ENCODE results near the gene PLCH1. TPM values are rescaled to one million over a fixed set of nuclear protein-coding genes. Genes with fewer than 3 reads are reported as not detected.

Gene PLCH1
- total and polyA plus RNA-seq, 2 experiments from 2014 or later = 8.1 to 25.3 TPM

- TF ChIP-seq CTCF (conservative IDR thresholded peaks at IDR 0.05; ENCODE audit: low read depth in 2 of 2) (no peak), ZNF114 (CRISPR knock-in tag; IDR thresholded peaks at IDR 0.05) (no peak), POLR2AphosphoS5 (IDR thresholded peaks at IDR 0.05; ENCODE audit: low read depth) (no peak), REST (IDR thresholded peaks at IDR 0.05; ENCODE audit: unreplicated experiment) (no peak), CREB1 (CRISPR knock-in tag; IDR thresholded peaks at IDR 0.05; ENCODE audit: low read depth) (no peak), ETS1 (IDR thresholded peaks at IDR 0.05) (no peak)
These were observed 337.5 kb downstream of the PLCH1 start (continued) for GRCh38 chr3:155407331-155407730.

GRCh38 chr3:155404486-155404885 lies 340.4 kb downstream of the PLCH1 start:
- no peaks in the 10 kb centered on the region; the same call in 1 of the 2 replicates for H3K4me1 ChIP-seq (ENCODE audit: insufficient read depth)
- H3K36me3 ChIP-seq (ENCODE audit: insufficient read depth) = no peaks in the 10 kb centered on the region
- H3K27me3 Mint-ChIP-seq (ENCODE audit: insufficient read depth, low read depth, poor library complexity) = peaks cover 2% of the 10 kb centered on the region
- no peak overlapping the region for H3K27ac ChIP-seq (ENCODE audit: low read depth)
- TF ChIP-seq ZNF331 (CRISPR knock-in tag; IDR thresholded peaks at IDR 0.05; ENCODE audit: low read depth) = no peak
- no peak for TF ChIP-seq ZNF114 (CRISPR knock-in tag; IDR thresholded peaks at IDR 0.05)
- no peak for TF ChIP-seq POLR2AphosphoS5 (IDR thresholded peaks at IDR 0.05; ENCODE audit: low read depth)
- TF ChIP-seq REST (IDR thresholded peaks at IDR 0.05; ENCODE audit: unreplicated experiment) = no peak
- no peak for TF ChIP-seq EZH2phosphoT487 (IDR thresholded peaks at IDR 0.05; ENCODE audit: unreplicated experiment)
- TF ChIP-seq EZH2 (IDR thresholded peaks at IDR 0.05; ENCODE audit: low read depth, unreplicated experiment) = no peak
- TF ChIP-seq CTCF (conservative IDR thresholded peaks at IDR 0.05; ENCODE audit: low read depth in 2 of 2) = no peak
- TF ChIP-seq NANOG (IDR thresholded peaks at IDR 0.05; ENCODE audit: borderline replicate concordance) = no peak
- no peak for TF ChIP-seq CREB1 (CRISPR knock-in tag; IDR thresholded peaks at IDR 0.05; ENCODE audit: low read depth)
- H3K79me2 ChIP-seq (replicated peaks; ENCODE audit: insufficient read depth) = no peaks in the 10 kb centered on the region
- H3K4me3 ChIP-seq = no peak overlapping the region
- H3K9me3 Mint-ChIP-seq = no peaks in the 10 kb centered on the region
- no peaks in the 10 kb centered on the region for H3F3A ChIP-seq (replicated peaks; ENCODE audit: low read depth)
- H2AFZ ChIP-seq = no peak overlapping the region; the same call in 1 of the 2 replicates
- H3K27me3 ChIP-seq (ENCODE audit: insufficient read depth) = no peaks in the 10 kb centered on the region
- no peak overlapping the region for H3K27ac Mint-ChIP-seq
- H4K20me1 ChIP-seq (replicated peaks; ENCODE audit: insufficient read depth) = no peaks in the 10 kb centered on the region
- ATAC-seq (no peak), DNase-seq (ENCODE audit: low spot score) (no peak)
- H3K4me1 Mint-ChIP-seq = no peaks in the 10 kb centered on the region
- no peaks in the 10 kb centered on the region for H3K36me3 Mint-ChIP-seq (ENCODE audit: low read depth)
- H3K4me3 Mint-ChIP-seq = no peak overlapping the region
- 0 out of 2 replicates have a peak, but pooled peaks cover 3% of the 10 kb centered on the region for H3K9me2 ChIP-seq (ENCODE audit: insufficient read depth)
- no peak overlapping the region for H3K4me2 ChIP-seq
